CD1c-positive myeloid dendritic cell (primary cell): Measurements from ENCODE around the gene SPATA12.

Experiments used
- DNase-seq: peaks from one replicate; pipeline ENCODE4 v3.0.0-alpha.2; 2016; ENCODE audit errors: extremely low spot score

Gene SPATA12

GRCh38 chr3:57112206-57112605, 51.7 kb downstream of the SPATA12 start:
- no peak for DNase-seq

- no peak for DNase-seq
Measured at GRCh38 chr3:57116501-57116900, 56.0 kb downstream of the SPATA12 start.

- no peak for DNase-seq
Measured at GRCh38 chr3:57118254-57118653, 57.8 kb downstream of the SPATA12 start.

- no peak for DNase-seq
Measured at GRCh38 chr3:57120040-57120439, 59.6 kb downstream of the SPATA12 start.

- no peak for DNase-seq
Measured at GRCh38 chr3:57120451-57121174, 60.1 kb downstream of the SPATA12 start.
